Spinal cord (tissue), 10 donors: ENCODE measurements around the gene BTBD9. TPM values are rescaled to one million over a fixed set of nuclear protein-coding genes. Genes with fewer than 3 reads are reported as not detected.

ENCODE experiments used
- DNase-seq, 6 donors: peaks; one replicate each; pipeline versions ENCODE4 v3.0.0 to v3.0.0-alpha.2; 2013 to 2015; ENCODE audit warnings: low spot score in 6 of 6, low read depth in 4 of 6
- H3K27ac ChIP-seq: one replicate; pipeline ENCODE4 v1.5.1; 2013; ENCODE audit warnings: low read depth, low read length, control low read depth
- H3K27me3 ChIP-seq: one replicate; pipeline ENCODE4 v1.6.1; 2013; ENCODE audit warnings: low read length; ENCODE audit not compliant: control insufficient read depth, insufficient read depth
- H3K36me3 ChIP-seq: one replicate; pipeline ENCODE4 v1.6.1; 2013; ENCODE audit warnings: low read length; ENCODE audit not compliant: control insufficient read depth, insufficient read depth
- H3K4me1 ChIP-seq: one replicate; pipeline ENCODE4 v1.6.1; 2013; ENCODE audit warnings: low read length; ENCODE audit not compliant: control insufficient read depth, insufficient read depth
- H3K4me3 ChIP-seq: one replicate; pipeline ENCODE4 v1.5.1; 2013; ENCODE audit warnings: low read depth, low read length, control low read depth
- H3K9me3 ChIP-seq: one replicate; pipeline ENCODE4 v1.6.1; 2013; ENCODE audit warnings: low read length; ENCODE audit not compliant: control insufficient read depth, insufficient read depth
- WGBS: methylation state at CpG from one replicate; pipeline ENCODE4 v1.1.5; 2013; ENCODE audit warnings: missing lambda C conversion rate; ENCODE audit not compliant: insufficient coverage; 5-methylcytosine and 5-hydroxymethylcytosine counted together
- polyA plus RNA-seq, 2 donors: library from polyadenylated mRNA; unstranded; fragments of 120-200 nt; gene quantifications; one replicate each; pipeline ENCODE4 v1.2.1, GENCODE V29; 2013; ENCODE audit not compliant: insufficient read length in 2 of 2
- total RNA-seq, 2 donors: library from RNA; depleted of rRNA in 1 of 2; stranded (reverse); fragments of 120-200 nt in 1 of 2; fragments of >200 nt in 1 of 2; gene quantifications; one replicate each; pipeline versions ENCODE4 v1.2.3 to v1.2.4, GENCODE V29; 2013 to 2014
- donor health status: healthy.

Gene BTBD9
- total and polyA plus RNA-seq, 4 donors: 14.6 to 38.6 (median 16.9) TPM

DNA sequence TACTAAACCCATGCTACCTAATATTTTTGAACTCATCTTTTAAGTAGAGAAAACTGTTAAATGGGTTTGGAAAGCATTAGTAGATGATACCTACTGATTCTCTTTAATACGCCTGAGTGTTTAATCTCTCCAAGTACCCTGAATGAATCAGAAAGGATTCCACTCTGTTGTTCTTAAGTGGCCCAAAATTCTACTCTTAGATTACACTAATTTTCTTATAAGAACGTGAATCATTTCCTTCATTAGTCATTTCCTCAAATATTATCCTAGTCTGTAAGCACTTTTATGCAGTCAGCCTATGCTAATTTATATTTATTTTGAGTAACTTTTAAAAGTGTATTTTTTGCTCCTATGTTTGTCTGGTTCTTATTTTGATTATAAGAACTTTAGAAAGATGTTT lies 380.0 kb downstream of the BTBD9 start:
- Histone ChIP-seq H3K4me1 (no peaks in the 10 kb centered on the region), H3K27me3 (no peaks in the 10 kb centered on the region), H3K36me3 (no peaks in the 10 kb centered on the region), H3K9me3 (no peaks in the 10 kb centered on the region), H3K27ac (no peak overlapping the region), H3K4me3 (no peak overlapping the region)
- DNase-seq: no peak
- WGBS: 100% methylated on average over 1 of the region's 2 CpGs

GRCh38 chr6:38248500-38249234 lies 391.1 kb downstream of the BTBD9 start:
- Histone ChIP-seq H3K4me3 (no peak overlapping the region), H3K9me3 (no peaks in the 10 kb centered on the region), H3K27ac (no peak overlapping the region), H3K36me3 (no peaks in the 10 kb centered on the region), H3K4me1 (peaks cover 3% of the 10 kb centered on the region), H3K27me3 (no peaks in the 10 kb centered on the region)
- DNase-seq: no peak
- WGBS: 70% methylated on average over 3 of the region's 9 CpGs

GRCh38 chr6:38245295-38245694 lies 394.4 kb downstream of the BTBD9 start:
- H3K36me3 ChIP-seq: no peaks in the 10 kb centered on the region
- H3K4me1 ChIP-seq: peaks cover 3% of the 10 kb centered on the region
- no peak overlapping the region for H3K27ac ChIP-seq
- no peak for DNase-seq
- no peaks in the 10 kb centered on the region for H3K9me3 ChIP-seq
- H3K27me3 ChIP-seq: no peaks in the 10 kb centered on the region
- WGBS: 48% methylated on average over 3 of the region's 3 CpGs
- H3K4me3 ChIP-seq: no peak overlapping the region

GRCh38 chr6:38244869-38245268 lies 394.9 kb downstream of the BTBD9 start:
- WGBS: no CpG with 5 or more reads among the region's 3 CpGs
- Histone ChIP-seq H3K36me3 (no peaks in the 10 kb centered on the region), H3K4me1 (peaks cover 3% of the 10 kb centered on the region), H3K4me3 (no peak overlapping the region), H3K27me3 (no peaks in the 10 kb centered on the region), H3K9me3 (no peaks in the 10 kb centered on the region), H3K27ac (no peak overlapping the region)
- no peak for DNase-seq

GRCh38 chr6:38241200-38241871 lies 398.4 kb downstream of the BTBD9 start:
- H3K27ac ChIP-seq: no peak overlapping the region
- peaks cover 3% of the 10 kb centered on the region for H3K4me1 ChIP-seq
- H3K27me3 ChIP-seq: no peaks in the 10 kb centered on the region
- no peak overlapping the region for H3K4me3 ChIP-seq
- no peaks in the 10 kb centered on the region for H3K9me3 ChIP-seq
- 60% methylated on average over 2 of the region's 7 CpGs for WGBS
- DNase-seq: peak in 1 of 6 donors; percentile 54
- H3K36me3 ChIP-seq: no peaks in the 10 kb centered on the region

DNA sequence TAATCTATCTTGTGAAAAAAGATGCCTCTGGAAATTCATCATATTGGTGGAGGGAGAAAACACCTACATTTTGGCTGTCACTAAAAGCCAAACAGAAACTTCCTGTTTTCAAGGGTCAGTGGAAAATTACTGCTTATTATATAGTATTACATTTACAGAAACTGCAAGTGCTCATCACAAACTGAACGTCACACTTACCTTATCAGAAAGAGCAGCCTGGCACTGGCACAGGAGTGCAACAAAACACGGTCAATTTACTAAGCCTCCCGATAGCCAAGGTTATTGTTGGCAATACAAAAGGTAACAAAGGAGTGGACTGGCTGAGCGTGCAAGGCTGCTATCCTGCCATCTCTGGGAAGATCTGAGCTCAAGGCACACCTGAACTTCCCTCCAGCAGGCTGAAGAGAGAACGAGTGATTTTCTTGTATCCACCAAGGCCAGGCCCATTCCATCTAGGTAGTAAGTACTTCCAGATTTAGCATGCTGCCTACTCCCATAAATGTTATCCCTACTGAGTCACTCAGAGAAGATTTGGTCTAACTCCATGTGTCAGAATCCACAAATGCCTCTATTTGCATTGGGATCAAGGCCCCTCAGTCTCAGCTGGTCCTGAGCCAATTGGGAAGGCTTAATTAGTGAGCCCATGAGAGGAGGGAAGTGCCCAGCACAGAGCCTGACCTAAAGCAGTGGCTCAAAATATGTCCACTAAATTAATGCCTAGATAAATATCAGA lies 399.8 kb downstream of the BTBD9 start:
- no peaks in the 10 kb centered on the region for H3K4me1 ChIP-seq
- H3K27me3 ChIP-seq: no peaks in the 10 kb centered on the region
- H3K36me3 ChIP-seq: no peaks in the 10 kb centered on the region
- no peak for DNase-seq
- no peak overlapping the region for H3K4me3 ChIP-seq
- no peak overlapping the region for H3K27ac ChIP-seq
- H3K9me3 ChIP-seq: no peaks in the 10 kb centered on the region
- WGBS: 64% methylated on average over 5 of the region's 5 CpGs

DNA sequence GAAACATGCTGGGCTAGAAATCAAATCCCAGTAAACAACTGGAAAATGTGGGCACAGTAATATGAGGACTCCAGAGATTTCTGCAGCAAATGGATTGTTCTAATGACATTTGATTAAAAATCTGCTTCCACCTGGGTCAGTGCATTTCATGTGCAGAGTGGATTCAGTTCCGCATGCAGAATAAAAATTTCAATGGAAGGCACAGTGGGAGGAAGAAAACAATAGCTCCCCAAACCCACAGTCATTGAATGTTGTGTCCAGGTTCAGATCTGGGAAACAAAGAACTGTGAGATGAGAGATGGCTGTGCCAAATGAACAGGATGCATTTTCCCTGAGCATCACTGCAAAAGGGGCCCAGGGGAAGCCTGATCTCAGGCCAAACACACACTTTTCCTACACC lies 403.1 kb downstream of the BTBD9 start:
- no peaks in the 10 kb centered on the region for H3K27me3 ChIP-seq
- peak in 1 of 6 donors; percentile 56 for DNase-seq
- H3K27ac ChIP-seq: no peak overlapping the region
- no CpG with 5 or more reads among the region's 1 CpG for WGBS
- H3K4me3 ChIP-seq: no peak overlapping the region
- no peaks in the 10 kb centered on the region for H3K9me3 ChIP-seq
- no peaks in the 10 kb centered on the region for H3K4me1 ChIP-seq
- no peaks in the 10 kb centered on the region for H3K36me3 ChIP-seq

DNA sequence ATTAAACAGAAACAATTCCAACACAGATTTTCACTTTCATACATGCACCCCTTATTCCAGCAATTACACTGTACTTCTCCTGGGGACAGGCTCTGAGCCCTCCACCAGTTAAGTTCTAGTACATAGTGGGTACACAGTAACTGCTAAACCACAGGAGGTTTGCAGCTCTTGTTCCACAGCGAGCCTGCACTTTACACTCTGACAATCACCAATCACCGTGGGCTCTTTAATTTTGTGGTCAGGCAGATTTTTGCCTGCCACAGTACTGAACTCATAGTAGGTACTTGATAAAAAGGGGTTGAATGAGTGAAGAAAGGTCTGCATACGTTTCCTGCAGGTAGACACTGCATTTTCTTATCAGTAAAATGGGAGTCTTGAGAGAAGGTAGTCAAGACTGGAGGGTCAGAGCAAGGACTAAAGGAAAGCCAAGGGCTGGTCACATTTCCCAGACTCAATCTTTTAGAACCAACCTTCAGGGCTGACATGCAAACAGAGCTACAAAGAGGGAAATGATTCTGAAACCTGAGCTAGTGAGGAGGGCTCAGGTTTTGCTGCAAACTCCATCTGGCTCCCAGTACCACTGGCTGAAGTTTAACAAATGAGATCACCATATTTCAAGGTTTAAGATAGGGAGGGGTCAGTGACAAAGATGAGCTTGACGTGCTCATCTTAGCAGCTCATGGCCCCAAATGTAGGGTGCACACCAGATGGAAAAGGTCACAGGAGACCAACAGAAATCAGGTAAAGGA lies 404.6 kb downstream of the BTBD9 start:
- H3K27me3 ChIP-seq: no peaks in the 10 kb centered on the region
- no peaks in the 10 kb centered on the region for H3K9me3 ChIP-seq
- H3K36me3 ChIP-seq: no peaks in the 10 kb centered on the region
- 75% methylated on average over 1 of the region's 4 CpGs for WGBS
- DNase-seq: no peak
- H3K27ac ChIP-seq: no peak overlapping the region
- no peaks in the 10 kb centered on the region for H3K4me1 ChIP-seq
- no peak overlapping the region for H3K4me3 ChIP-seq

DNA sequence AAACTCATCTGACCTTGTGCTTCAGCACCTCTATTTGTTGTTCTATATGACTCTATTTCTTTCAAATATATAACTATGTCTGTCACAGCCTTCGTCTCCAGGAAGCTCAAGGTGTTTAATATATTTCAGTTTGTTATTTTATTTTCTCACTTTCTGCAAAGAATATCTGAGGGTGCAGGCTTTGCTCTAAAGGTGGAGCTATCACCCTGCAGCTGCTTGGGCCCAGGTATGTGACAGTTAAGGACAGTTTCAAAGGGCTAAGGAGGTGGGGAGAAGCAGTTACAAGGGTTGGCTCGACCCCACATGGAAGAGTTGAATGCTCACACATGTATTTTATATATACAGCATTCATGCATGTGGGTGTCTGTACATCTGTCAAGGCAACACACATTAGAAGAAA lies 405.6 kb downstream of the BTBD9 start:
- Histone ChIP-seq H3K4me1 (no peaks in the 10 kb centered on the region), H3K9me3 (no peaks in the 10 kb centered on the region), H3K36me3 (no peaks in the 10 kb centered on the region), H3K4me3 (no peak overlapping the region), H3K27ac (no peak overlapping the region), H3K27me3 (no peaks in the 10 kb centered on the region)
- DNase-seq: no peak
- WGBS: no CpG with 5 or more reads among the region's 2 CpGs
